Measurements from ENCODE around the gene NMUR1.

The NMUR1 gene

DNA sequence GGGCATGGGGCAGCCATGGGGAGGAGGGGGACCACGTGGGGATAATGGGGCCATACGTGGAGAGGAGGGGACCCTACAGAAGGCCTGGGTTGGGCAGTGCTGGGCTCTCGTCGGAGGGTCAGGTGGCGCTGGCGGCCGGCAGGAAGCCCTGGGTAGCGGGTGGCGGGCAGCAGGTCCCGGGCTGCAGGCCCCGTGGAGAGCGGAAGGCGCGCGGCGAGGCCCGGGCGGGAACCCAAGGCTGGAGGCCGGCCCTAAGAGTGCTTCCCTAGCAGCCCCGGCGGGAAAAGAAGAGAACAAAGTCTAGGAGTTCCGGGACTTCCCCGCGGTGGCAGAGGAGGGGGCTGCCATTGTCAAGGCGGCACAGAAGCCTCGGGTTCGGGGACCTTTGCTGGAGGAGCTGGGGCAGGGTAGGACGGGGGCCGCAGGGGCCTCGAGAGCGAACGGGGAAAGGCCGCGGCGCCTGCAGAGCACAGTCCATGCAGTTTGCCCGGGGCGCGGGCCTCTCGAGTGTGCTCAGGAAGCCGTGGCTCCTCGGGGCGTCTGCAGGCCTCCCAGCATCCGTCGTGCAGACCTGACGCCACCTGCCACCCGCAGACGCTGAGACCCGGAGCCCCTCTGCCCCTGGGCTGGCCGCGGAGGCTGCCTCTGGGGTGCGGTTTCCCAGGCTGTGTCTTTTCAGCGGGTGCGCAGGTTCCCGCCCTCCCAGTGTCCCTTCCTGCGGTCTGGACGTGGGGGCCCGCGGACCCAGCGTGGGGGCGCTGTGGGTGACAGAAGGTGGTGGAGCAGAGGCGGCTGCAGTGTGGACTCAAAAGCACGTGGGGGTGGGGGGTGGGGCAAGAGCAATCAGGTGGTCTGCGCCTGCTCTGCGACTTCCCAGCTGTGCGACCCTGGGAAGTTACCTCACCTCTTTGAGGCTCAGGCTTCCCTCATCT lies 46.6 kb downstream of the NMUR1 start:
- DNase-seq: peak; percentile 22

- peak; percentile 70 for DNase-seq
Measured at GRCh38 chr2:231482806-231483391, 47.3 kb downstream of the NMUR1 start.

GRCh38 chr2:231480781-231481180 lies 49.5 kb downstream of the NMUR1 start:
- no peak for DNase-seq

- no peak for DNase-seq
Measured at GRCh38 chr2:231479455-231479854, 50.8 kb downstream of the NMUR1 start.

GRCh38 chr2:231476920-231477319 lies 53.3 kb downstream of the NMUR1 start:
- DNase-seq: no peak

DNA sequence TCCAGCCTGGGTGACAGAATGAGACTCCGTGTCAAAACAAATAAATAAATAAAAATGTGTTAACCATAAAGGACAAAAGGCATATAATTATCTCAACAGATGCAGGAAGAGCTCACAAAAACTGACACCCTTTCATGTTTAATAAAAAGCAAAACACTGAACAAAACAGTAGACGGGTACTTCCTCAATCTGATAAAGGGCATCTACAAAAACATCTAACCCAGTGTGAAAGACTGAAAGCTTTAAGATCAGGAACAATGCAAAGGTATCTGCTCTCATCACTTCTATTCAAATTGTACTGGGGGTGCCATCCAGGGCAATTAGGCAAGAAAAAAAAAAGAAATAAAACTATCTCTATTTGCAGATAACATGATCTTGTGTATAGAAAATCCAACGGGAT lies 54.3 kb downstream of the NMUR1 start:
- DNase-seq: no peak

Measured in stimulated activated naive CD4-positive, alpha-beta T cell treated with Interleukin-2 at 50 U/mL for 16 hours (primary cell).